BE2C (cell line): ENCODE results near the gene NELFCD.
A peak's percentile ranks its signal among the peaks of the same experiment; 100 is the strongest.

Source experiments
- DNase-seq: peaks from one replicate; pipeline ENCODE4 v3.0.0-alpha.2; 2020
- H3K27me3 ChIP-seq: fragments of 250-450 bp; sonication (Bioruptor Pico); 2 replicates; pipeline ENCODE4 v1.5.1; 2020; ENCODE audit warnings: mild to moderate bottlenecking
- H3K36me3 ChIP-seq: fragments of 250-450 bp; sonication (Bioruptor Pico); 2 replicates; pipeline ENCODE4 v1.5.1; 2020; ENCODE audit warnings: mild to moderate bottlenecking
- H3K4me1 ChIP-seq: fragments of 250-450 bp; sonication (Bioruptor Pico); 2 replicates; pipeline ENCODE4 v1.5.1; 2020
- H3K4me3 ChIP-seq: 2 replicates; pipeline ENCODE4 v1.5.1; 2011; ENCODE audit warnings: low read depth, low read length
- H3K9me3 ChIP-seq: fragments of 250-450 bp; sonication (Bioruptor Pico); 2 replicates; pipeline ENCODE4 v1.5.1; 2020
- TF ChIP-seq, protein P1 (sequence below): IDR thresholded peaks from 2 replicates; pipeline ENCODE4 v1.5.1; 2012; ENCODE audit warnings: mild to moderate bottlenecking, low read depth, low read length

Gene NELFCD

GRCh38 chr20:59031564-59032022 is 50.5 kb downstream of the NELFCD start:
- TF ChIP-seq, protein P1, sequence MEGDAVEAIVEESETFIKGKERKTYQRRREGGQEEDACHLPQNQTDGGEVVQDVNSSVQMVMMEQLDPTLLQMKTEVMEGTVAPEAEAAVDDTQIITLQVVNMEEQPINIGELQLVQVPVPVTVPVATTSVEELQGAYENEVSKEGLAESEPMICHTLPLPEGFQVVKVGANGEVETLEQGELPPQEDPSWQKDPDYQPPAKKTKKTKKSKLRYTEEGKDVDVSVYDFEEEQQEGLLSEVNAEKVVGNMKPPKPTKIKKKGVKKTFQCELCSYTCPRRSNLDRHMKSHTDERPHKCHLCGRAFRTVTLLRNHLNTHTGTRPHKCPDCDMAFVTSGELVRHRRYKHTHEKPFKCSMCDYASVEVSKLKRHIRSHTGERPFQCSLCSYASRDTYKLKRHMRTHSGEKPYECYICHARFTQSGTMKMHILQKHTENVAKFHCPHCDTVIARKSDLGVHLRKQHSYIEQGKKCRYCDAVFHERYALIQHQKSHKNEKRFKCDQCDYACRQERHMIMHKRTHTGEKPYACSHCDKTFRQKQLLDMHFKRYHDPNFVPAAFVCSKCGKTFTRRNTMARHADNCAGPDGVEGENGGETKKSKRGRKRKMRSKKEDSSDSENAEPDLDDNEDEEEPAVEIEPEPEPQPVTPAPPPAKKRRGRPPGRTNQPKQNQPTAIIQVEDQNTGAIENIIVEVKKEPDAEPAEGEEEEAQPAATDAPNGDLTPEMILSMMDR = no peak
- DNase-seq = no peak
- H3K4me3 ChIP-seq = peak overlapping the region; percentile 87
- H3K36me3 ChIP-seq = peaks cover 65% of the 10 kb centered on the region
- no peaks in the 10 kb centered on the region for H3K27me3 ChIP-seq
- H3K4me1 ChIP-seq = peaks cover 2% of the 10 kb centered on the region; the same call in 1 of the 2 replicates
- no peaks in the 10 kb centered on the region for H3K9me3 ChIP-seq

- peak; percentile 98 for DNase-seq
- Histone ChIP-seq H3K4me3 (peak within 1 kb of the TSS; percentile 87), H3K9me3 (no peaks in the 10 kb centered on the region), H3K36me3 (peaks cover 64% of the 10 kb centered on the region), H3K4me1 (peaks cover 2% of the 10 kb centered on the region; the same call in 1 of the 2 replicates), H3K27me3 (no peaks in the 10 kb centered on the region)
- TF ChIP-seq, protein P1 = no peak
Observed at GRCh38 chr20:59032023-59032712, 51.1 kb downstream of the NELFCD start, which contains the start of gene ATP5F1E. TSS of gene ATP5F1E (minus strand) at chr20:59032335. CDS start at chr20:59032251, 84 bp downstream.

GRCh38 chr20:59032713-59033059 is 51.6 kb downstream of the NELFCD start:
- no peaks in the 10 kb centered on the region for H3K27me3 ChIP-seq
- peak overlapping the region; percentile 70 for H3K4me3 ChIP-seq
- H3K36me3 ChIP-seq = peaks cover 64% of the 10 kb centered on the region
- TF ChIP-seq, protein P1 = peak; percentile 24; the same call in 1 of the 2 replicates
- DNase-seq = peak; percentile 59
- H3K9me3 ChIP-seq = no peaks in the 10 kb centered on the region
- H3K4me1 ChIP-seq = 0 out of 2 replicates have a peak, but pooled peaks cover 5% of the 10 kb centered on the region

DNA sequence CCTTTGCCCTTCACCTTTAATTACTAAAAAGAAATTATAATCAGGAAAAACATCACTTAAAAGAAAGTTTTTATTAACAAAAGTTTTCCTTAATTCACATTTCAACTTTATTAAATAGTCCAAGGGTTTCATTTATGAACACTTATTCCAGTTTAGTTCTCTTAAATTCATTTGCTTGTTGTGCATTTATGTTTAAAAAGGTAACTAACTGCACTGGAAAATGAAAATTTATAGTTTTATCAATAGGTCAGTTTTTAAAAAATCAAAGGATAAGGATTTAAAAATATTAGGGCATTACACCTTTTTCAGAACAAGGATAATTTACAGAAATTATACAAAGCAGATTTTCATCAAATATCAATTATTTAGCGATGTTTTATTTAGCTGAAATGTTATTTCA is 52.0 kb downstream of the NELFCD start:
- H3K4me1 ChIP-seq = 0 out of 2 replicates have a peak, but pooled peaks cover 7% of the 10 kb centered on the region
- no peak for DNase-seq
- TF ChIP-seq, protein P1 = no peak
- H3K36me3 ChIP-seq = peaks cover 64% of the 10 kb centered on the region
- H3K4me3 ChIP-seq = peak overlapping the region; percentile 70
- no peaks in the 10 kb centered on the region for H3K27me3 ChIP-seq
- H3K9me3 ChIP-seq = no peaks in the 10 kb centered on the region

DNA sequence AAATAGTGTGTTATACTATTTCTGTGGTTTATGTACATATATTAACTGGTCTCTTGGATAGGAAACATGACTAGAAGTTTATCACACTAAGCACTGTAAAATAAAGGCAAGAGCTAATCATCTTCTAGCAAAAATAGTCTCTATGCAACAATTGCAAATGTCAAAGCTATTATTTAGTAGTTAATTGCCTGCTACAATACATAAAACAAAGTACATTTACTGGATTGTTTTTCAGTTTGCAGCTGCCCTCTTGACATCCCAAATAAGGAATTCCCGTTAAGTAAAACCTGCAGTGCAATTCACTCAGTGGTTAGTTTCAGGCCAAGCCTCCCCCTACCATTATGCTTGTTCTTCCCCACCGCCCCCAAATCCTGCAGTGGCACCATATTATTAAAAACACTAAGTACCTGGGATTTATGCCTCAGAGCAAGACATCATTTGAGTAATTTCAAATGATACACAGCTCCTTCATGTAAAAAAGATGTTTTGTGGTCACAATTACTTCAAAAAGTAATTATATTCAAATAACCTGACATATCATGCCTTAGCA is 52.6 kb downstream of the NELFCD start:
- H3K9me3 ChIP-seq = no peaks in the 10 kb centered on the region
- TF ChIP-seq, protein P1 = no peak
- no peaks in the 10 kb centered on the region for H3K27me3 ChIP-seq
- peaks cover 60% of the 10 kb centered on the region for H3K36me3 ChIP-seq
- no peak for DNase-seq
- 0 out of 2 replicates have a peak, but pooled peaks cover 9% of the 10 kb centered on the region for H3K4me1 ChIP-seq
- no peak overlapping the region for H3K4me3 ChIP-seq

DNA sequence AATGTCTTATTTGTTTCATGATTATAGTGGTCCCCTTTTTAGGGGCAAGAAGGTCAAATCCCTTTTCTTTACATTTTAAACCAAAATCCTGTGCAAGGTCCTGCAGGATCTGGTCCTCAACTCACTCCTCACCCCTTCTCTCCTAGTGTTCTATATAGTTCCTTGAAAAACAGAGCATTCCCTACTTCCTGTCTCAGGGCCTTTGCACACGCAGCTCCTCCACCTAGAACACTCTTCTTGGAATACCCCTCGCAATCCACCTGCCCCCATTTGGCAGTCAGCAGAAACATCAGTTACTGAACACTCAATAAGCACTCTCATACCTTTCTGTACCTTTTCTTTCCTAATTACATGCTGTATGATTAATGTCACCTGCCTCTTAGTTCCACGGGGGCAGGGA is 54.3 kb downstream of the NELFCD start:
- Histone ChIP-seq H3K4me3 (no peak overlapping the region), H3K9me3 (no peaks in the 10 kb centered on the region), H3K27me3 (no peaks in the 10 kb centered on the region), H3K36me3 (peaks cover 49% of the 10 kb centered on the region), H3K4me1 (peaks cover 7% of the 10 kb centered on the region)
- TF ChIP-seq, protein P1 = no peak
- no peak for DNase-seq
